Lower lobe of right lung (tissue), 2 donors: ENCODE results near the gene ACTR3C. TPM values are rescaled to one million over a fixed set of nuclear protein-coding genes. Genes with fewer than 3 reads are reported as not detected.

Source experiments
- ATAC-seq, 2 donors: fragments of 200-7000 bp; cut with Tn5 transposase; one replicate each; pipeline ENCODE4 v1.9.1; 2020 to 2022; ENCODE audit warnings: mild to moderate bottlenecking in 2 of 2, moderate library complexity in 2 of 2
- DNase-seq: peaks from one replicate; pipeline ENCODE4 v3.0.0-alpha.2; 2020
- H3K27ac ChIP-seq: fragments of 200-600 bp; one replicate; pipeline ENCODE4 v1.8.0; 2022
- H3K27me3 ChIP-seq: fragments of 200-600 bp; one replicate; pipeline ENCODE4 v1.8.0; 2022; ENCODE audit warnings: low read depth
- H3K36me3 ChIP-seq: fragments of 200-600 bp; one replicate; pipeline ENCODE4 v1.8.0; 2022; ENCODE audit warnings: mild to moderate bottlenecking
- H3K4me1 ChIP-seq: fragments of 200-600 bp; one replicate; pipeline ENCODE4 v1.8.0; 2022
- H3K4me3 ChIP-seq: fragments of 200-600 bp; one replicate; pipeline ENCODE4 v1.8.0; 2022; ENCODE audit warnings: mild to moderate bottlenecking
- H3K9me3 ChIP-seq: fragments of 200-600 bp; one replicate; pipeline ENCODE4 v1.8.0; 2022
- intact Hi-C: fragments of 100-400 bp; cut with DNase I; formaldehyde crosslinking; loops from one replicate; pipeline ENCODE4 v1.11.0; 2022
- total RNA-seq: library from RNA; stranded (reverse); fragmentation: NEBNext Ultra II Directional; extraction: Animal tissue kit (Norgen Biotek cat#: 25700); gene quantifications from one replicate; pipeline ENCODE4 v1.2.1, GENCODE V29; 2021
- TF ChIP-seq, protein P1 (sequence below): fragments of 200-600 bp; IDR thresholded peaks from one replicate; pipeline ENCODE4 v1.8.0; 2022; ENCODE audit warnings: antibody characterized with exemption, mild to moderate bottlenecking
- donor health status: DM: no; HTN: yes; CAD: no; lungs with severe emphysema.

Gene ACTR3C
- total RNA-seq, 1 donor from 2014 or later, result 18.6 TPM

DNA sequence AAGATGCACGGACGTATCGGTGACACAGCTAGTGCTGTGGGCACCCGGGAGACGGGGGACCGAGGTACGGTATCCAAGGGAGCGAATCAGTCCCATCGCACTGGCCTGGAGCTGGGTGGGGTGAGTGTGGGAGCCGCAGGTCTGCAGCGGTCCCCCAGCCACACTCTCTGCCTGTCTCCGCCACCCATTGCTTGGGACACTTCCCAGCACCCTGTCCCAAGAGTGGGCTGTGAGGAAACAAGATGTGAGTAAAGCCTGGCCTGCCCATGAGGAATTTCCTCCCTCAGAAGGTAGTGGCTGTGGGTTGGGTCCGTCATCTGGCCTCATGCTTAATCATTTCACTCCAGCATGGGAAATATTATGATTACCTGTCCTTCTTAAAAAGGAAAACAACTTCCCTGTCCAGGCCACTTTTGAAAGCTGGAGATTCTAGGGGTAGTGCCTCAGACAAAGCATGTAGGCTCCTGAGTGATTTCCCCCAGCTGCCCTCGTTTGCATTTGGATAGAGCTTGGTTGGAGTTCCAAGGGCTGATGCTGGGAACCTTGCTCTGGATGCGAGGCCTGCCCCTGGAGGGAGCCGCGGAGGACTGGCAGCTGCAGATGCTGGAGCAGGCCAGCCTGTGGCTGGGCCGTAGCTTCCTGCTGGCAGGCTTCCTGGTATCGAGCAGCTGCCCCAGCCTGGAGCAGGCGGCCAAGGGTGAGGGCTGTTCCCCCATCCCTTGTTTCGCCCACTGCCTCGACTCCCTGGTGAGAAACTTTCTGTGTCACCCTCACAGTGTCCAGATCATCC lies 6.2 kb upstream of the ACTR3C start:
- H3K4me3 ChIP-seq, result no peak overlapping the region
- DNase-seq (no peak), ATAC-seq (no peak)
- no peak overlapping the region for H3K27ac ChIP-seq
- H3K9me3 ChIP-seq, result no peaks in the 10 kb centered on the region
- peaks cover 10% of the 10 kb centered on the region for H3K4me1 ChIP-seq
- no peaks in the 10 kb centered on the region for H3K27me3 ChIP-seq
- intact Hi-C loops, result no loop called here
- TF ChIP-seq, protein P1, sequence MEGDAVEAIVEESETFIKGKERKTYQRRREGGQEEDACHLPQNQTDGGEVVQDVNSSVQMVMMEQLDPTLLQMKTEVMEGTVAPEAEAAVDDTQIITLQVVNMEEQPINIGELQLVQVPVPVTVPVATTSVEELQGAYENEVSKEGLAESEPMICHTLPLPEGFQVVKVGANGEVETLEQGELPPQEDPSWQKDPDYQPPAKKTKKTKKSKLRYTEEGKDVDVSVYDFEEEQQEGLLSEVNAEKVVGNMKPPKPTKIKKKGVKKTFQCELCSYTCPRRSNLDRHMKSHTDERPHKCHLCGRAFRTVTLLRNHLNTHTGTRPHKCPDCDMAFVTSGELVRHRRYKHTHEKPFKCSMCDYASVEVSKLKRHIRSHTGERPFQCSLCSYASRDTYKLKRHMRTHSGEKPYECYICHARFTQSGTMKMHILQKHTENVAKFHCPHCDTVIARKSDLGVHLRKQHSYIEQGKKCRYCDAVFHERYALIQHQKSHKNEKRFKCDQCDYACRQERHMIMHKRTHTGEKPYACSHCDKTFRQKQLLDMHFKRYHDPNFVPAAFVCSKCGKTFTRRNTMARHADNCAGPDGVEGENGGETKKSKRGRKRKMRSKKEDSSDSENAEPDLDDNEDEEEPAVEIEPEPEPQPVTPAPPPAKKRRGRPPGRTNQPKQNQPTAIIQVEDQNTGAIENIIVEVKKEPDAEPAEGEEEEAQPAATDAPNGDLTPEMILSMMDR, result no peak
- H3K36me3 ChIP-seq, result peaks cover 31% of the 10 kb centered on the region

GRCh38 chr7:150327308-150327707 lies 4.0 kb upstream of the ACTR3C start:
- no peak overlapping the region for H3K4me3 ChIP-seq
- DNase-seq (no peak), ATAC-seq (no peak)
- TF ChIP-seq, protein P1, result no peak
- no peaks in the 10 kb centered on the region for H3K27me3 ChIP-seq
- peaks cover 31% of the 10 kb centered on the region for H3K36me3 ChIP-seq
- H3K9me3 ChIP-seq, result no peaks in the 10 kb centered on the region
- peaks cover 26% of the 10 kb centered on the region for H3K4me1 ChIP-seq
- H3K27ac ChIP-seq, result no peak overlapping the region
- intact Hi-C loops, result no loop called here

- H3K9me3 ChIP-seq, result no peaks in the 10 kb centered on the region
Measured at GRCh38 chr7:150326657-150327268, 3.4 kb upstream of the ACTR3C start.

GRCh38 chr7:150325901-150326300 lies 2.6 kb upstream of the ACTR3C start:
- Histone ChIP-seq H3K27me3 (no peaks in the 10 kb centered on the region), H3K36me3 (peaks cover 31% of the 10 kb centered on the region), H3K4me3 (no peak overlapping the region), H3K4me1 (peaks cover 40% of the 10 kb centered on the region), H3K9me3 (no peaks in the 10 kb centered on the region), H3K27ac (no peak overlapping the region)
- ATAC-seq (no peak), DNase-seq (no peak)
- intact Hi-C loops, result no loop called here
- TF ChIP-seq, protein P1, result no peak

More at GRCh38 chr7:150326657-150327268, 3.4 kb upstream of the ACTR3C start:
- H3K4me1 ChIP-seq, result peaks cover 32% of the 10 kb centered on the region
- DNase-seq (no peak), ATAC-seq (no peak)
- no peaks in the 10 kb centered on the region for H3K27me3 ChIP-seq
- peaks cover 31% of the 10 kb centered on the region for H3K36me3 ChIP-seq
- no peak overlapping the region for H3K27ac ChIP-seq
- TF ChIP-seq, protein P1, result no peak
- H3K4me3 ChIP-seq, result no peak overlapping the region
- intact Hi-C loops, result no loop called here

DNA sequence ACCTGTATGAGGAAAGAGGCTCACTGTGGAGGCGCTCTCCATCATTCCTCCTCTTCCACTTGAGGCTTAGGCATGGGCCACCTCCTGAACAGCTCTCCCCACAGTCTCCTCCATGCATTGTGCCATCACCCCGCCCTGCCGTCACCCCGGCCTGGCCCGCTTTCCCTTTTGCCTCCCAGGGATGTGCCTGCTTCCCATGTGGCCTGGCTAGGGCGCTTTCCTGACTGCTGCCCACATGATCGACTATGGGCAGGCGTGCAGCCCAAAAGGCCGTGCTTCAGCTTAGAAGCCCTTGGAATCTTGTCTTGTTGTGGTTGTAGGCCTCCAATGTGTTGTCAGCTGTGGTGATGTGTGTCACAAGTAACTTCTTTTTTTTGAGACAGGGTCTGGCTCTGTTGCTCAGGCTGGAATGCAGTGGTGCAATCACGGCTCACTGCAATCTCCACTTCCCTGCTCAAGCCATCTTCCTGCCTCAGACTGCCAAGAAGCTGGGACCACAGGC lies 1.8 kb upstream of the ACTR3C start:
- no peaks in the 10 kb centered on the region for H3K9me3 ChIP-seq
- H3K4me3 ChIP-seq, result peak overlapping the region; percentile 61
- no peaks in the 10 kb centered on the region for H3K27me3 ChIP-seq
- DNase-seq (peak; percentile 77), ATAC-seq (peak; percentile 3 to 56)
- TF ChIP-seq, protein P1, result no peak
- intact Hi-C loops, result no loop called here
- H3K4me1 ChIP-seq, result peaks cover 48% of the 10 kb centered on the region
- peaks cover 29% of the 10 kb centered on the region for H3K36me3 ChIP-seq
- peak overlapping the region; percentile 92 for H3K27ac ChIP-seq
